Sigmoid colon (tissue), 7 donors: ENCODE results near the gene ZBTB4. TPM values are rescaled to one million over a fixed set of nuclear protein-coding genes. Genes with fewer than 3 reads are reported as not detected.

Experiments
- DNase-seq: peaks from one replicate; pipeline ENCODE4 v3.0.0-alpha.2; 2019
- H3K27ac ChIP-seq, 4 donors: fragments of 200-600 bp; sonication (generic); one replicate each; pipeline ENCODE4 v1.5.1; 2016 to 2019; ENCODE audit warnings: mild to moderate bottlenecking in 1 of 4
- H3K27me3 ChIP-seq, 3 donors: fragments of 200-600 bp; sonication (generic); one replicate each; pipeline ENCODE4 v1.5.1; 2019; ENCODE audit warnings: mild to moderate bottlenecking in 1 of 3
- H3K36me3 ChIP-seq, 4 donors: fragments of 200-600 bp; sonication (generic); one replicate each; pipeline ENCODE4 v1.5.1; 2016 to 2019
- H3K4me1 ChIP-seq, 4 donors: fragments of 200-600 bp; sonication (generic); one replicate each; pipeline ENCODE4 v1.5.1; 2017 to 2019
- H3K4me3 ChIP-seq, 4 donors: fragments of 200-600 bp; sonication (generic); one replicate each; pipeline ENCODE4 v1.5.1; 2017 to 2019; ENCODE audit warnings: mild to moderate bottlenecking in 2 of 4, moderate library complexity in 1 of 4
- H3K9me3 ChIP-seq, 4 donors: fragments of 200-600 bp in 3 of 4; sonication (generic) in 3 of 4; one replicate each; pipeline versions ENCODE4 v1.5.1 to v1.6.1; 2013 to 2019
- EP300 ChIP-seq, 4 donors: sonication (generic); formaldehyde crosslinking; IDR thresholded peaks; one replicate each; pipeline ENCODE4 v1.6.1; 2017; ENCODE audit warnings: antibody characterized with exemption in 4 of 4
- POLR2A ChIP-seq, 2 donors: fragments of 450-650 bp; IDR thresholded peaks; one replicate each; pipeline ENCODE4 v1.6.1; 2016; ENCODE audit warnings: antibody characterized with exemption in 2 of 2, mild to moderate bottlenecking in 2 of 2, moderate library complexity in 2 of 2
- POLR2AphosphoS5 ChIP-seq, 4 donors: sonication (generic); formaldehyde crosslinking; IDR thresholded peaks; one replicate each; pipeline ENCODE4 v1.6.1; 2017; ENCODE audit warnings: antibody characterized with exemption in 4 of 4
- WGBS, 2 donors: extraction: QIAGEN DNeasy Blood & Tissue Kit; methylation state at CpG; one replicate each; pipeline ENCODE4 v1.1.7; 2013; 5-methylcytosine and 5-hydroxymethylcytosine counted together
- intact Hi-C: fragments of 100-400 bp; cut with DNase I; formaldehyde crosslinking; loops from one replicate; pipeline ENCODE4 v1.15.1; 2023
- polyA plus RNA-seq, 3 donors: library from polyadenylated mRNA; stranded (reverse); fragments of 200-250 nt; gene quantifications; one replicate each; pipeline ENCODE4 v1.2.3, GENCODE V29; 2013
- total RNA-seq, 4 donors: library from RNA; depleted of rRNA; stranded (reverse); fragments of >200 nt; gene quantifications; one replicate each; pipeline ENCODE4 v1.1.0, GENCODE V29; 2016
- TF ChIP-seq, protein P1 (sequence below), 4 experiments: fragments of 450-650 bp in 3 of 4; fragments of 200-600 bp in 1 of 4; IDR thresholded peaks; one replicate each; pipeline ENCODE4 v1.5.1; 2016 to 2019; ENCODE audit warnings: antibody characterized with exemption in 4 of 4, mild to moderate bottlenecking in 3 of 4, moderate library complexity in 2 of 4
- donor health status: healthy with polysubstance abuse.
- donor health status: Bipolar disorder and iron deficiency.
- donor health status: healthy.

ZBTB4 gene
- total and polyA plus RNA-seq, 7 donors, result 5.5 to 56.5 (median 42.5) TPM

- H3K4me1 ChIP-seq, result peaks cover 0 to 11% (median 11%) of the 10 kb centered on the region in 4 donors
- no peaks in the 10 kb centered on the region for H3K36me3 ChIP-seq
- no peak overlapping the region for H3K4me3 ChIP-seq
- TF ChIP-seq POLR2AphosphoS5 (IDR thresholded peaks at IDR 0.05), result no peak
- no peak for DNase-seq
- peaks cover 7 to 27% (median 19%) of the 10 kb centered on the region in 3 donors for H3K27me3 ChIP-seq
- 89 to 96% methylated on average over 1 of the region's 1 CpG for WGBS, 2 donors
- no peak overlapping the region for H3K27ac ChIP-seq
- intact Hi-C loops, result no loop called here
- H3K9me3 ChIP-seq, result no peaks in the 10 kb centered on the region
These were observed 48.2 kb downstream of the ZBTB4 start for GRCh38 chr17:7431231-7431630.

GRCh38 chr17:7429722-7430121, 49.7 kb downstream of the ZBTB4 start:
- Histone ChIP-seq H3K4me3 (no peak overlapping the region), H3K27ac (no peak overlapping the region), H3K9me3 (no peaks in the 10 kb centered on the region), H3K27me3 (peaks cover 0 to 13% (median 3%) of the 10 kb centered on the region in 3 donors), H3K36me3 (no peaks in the 10 kb centered on the region), H3K4me1 (no peaks in the 10 kb centered on the region)
- intact Hi-C loops, result no loop called here
- TF ChIP-seq EP300 (IDR thresholded peaks at IDR 0.05) (no peak), POLR2A (IDR thresholded peaks at IDR 0.05) (no peak), POLR2AphosphoS5 (IDR thresholded peaks at IDR 0.05) (no peak)
- TF ChIP-seq, protein P1, sequence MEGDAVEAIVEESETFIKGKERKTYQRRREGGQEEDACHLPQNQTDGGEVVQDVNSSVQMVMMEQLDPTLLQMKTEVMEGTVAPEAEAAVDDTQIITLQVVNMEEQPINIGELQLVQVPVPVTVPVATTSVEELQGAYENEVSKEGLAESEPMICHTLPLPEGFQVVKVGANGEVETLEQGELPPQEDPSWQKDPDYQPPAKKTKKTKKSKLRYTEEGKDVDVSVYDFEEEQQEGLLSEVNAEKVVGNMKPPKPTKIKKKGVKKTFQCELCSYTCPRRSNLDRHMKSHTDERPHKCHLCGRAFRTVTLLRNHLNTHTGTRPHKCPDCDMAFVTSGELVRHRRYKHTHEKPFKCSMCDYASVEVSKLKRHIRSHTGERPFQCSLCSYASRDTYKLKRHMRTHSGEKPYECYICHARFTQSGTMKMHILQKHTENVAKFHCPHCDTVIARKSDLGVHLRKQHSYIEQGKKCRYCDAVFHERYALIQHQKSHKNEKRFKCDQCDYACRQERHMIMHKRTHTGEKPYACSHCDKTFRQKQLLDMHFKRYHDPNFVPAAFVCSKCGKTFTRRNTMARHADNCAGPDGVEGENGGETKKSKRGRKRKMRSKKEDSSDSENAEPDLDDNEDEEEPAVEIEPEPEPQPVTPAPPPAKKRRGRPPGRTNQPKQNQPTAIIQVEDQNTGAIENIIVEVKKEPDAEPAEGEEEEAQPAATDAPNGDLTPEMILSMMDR (IDR thresholded peaks at IDR 0.05), result no peak
- 94% methylated on average over 10 of the region's 10 CpGs for WGBS, 2 donors
- DNase-seq, result peak; percentile 62

DNA sequence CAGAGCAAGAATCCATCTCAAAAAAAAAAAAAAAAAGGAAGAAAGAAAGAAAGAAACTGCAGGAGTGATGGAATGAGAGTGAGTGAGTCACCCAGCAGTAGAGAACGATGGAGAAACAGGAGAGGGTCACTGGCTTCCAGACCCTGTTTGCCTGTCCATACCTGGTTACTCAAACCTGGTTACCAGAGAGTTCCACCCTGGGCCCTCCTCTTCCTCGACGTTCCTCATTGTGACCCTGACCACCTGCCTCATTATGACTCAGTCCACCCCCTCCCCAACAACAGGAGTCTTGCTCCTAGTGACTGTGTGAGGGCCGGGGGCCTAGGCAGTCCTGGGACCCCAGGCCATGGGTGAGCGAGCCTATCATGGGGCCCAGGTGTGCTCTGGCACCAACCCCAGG, 50.9 kb downstream of the ZBTB4 start, which contains the start of gene SPEM3:
TSS of gene SPEM3 (plus strand) at position 301 of the 400 bp plus-strand sequence. CDS start at position 347, 46 bp downstream.
- WGBS, 2 donors, result 49 to 74% methylated on average over 5 of the region's 5 CpGs
- no peaks in the 10 kb centered on the region for H3K9me3 ChIP-seq
- intact Hi-C loops, result no loop called here
- no peak for DNase-seq
- peaks cover 0 to 2% (median 0%) of the 10 kb centered on the region in 3 donors for H3K27me3 ChIP-seq
- H3K4me3 ChIP-seq, result no peak within 1 kb of the TSS
- H3K4me1 ChIP-seq, result no peaks in the 10 kb centered on the region
- TF ChIP-seq EP300 (IDR thresholded peaks at IDR 0.05) (no peak), POLR2A (IDR thresholded peaks at IDR 0.05) (no peak), POLR2AphosphoS5 (IDR thresholded peaks at IDR 0.05) (no peak)
- TF ChIP-seq, protein P1 (IDR thresholded peaks at IDR 0.05), result no peak
- no peaks in the 10 kb centered on the region for H3K36me3 ChIP-seq
- H3K27ac ChIP-seq, result no peak within 1 kb of the TSS

- WGBS, 2 donors, result 91 to 94% methylated on average over 7 of the region's 7 CpGs
- intact Hi-C loops, result no loop called here
- no peak for DNase-seq
- TF ChIP-seq, protein P1 (IDR thresholded peaks at IDR 0.05), result no peak
- TF ChIP-seq POLR2A (IDR thresholded peaks at IDR 0.05) (no peak), POLR2AphosphoS5 (IDR thresholded peaks at IDR 0.05) (no peak), EP300 (IDR thresholded peaks at IDR 0.05) (no peak)
- no peaks in the 10 kb centered on the region for H3K27me3 ChIP-seq
- H3K27ac ChIP-seq, result no peak overlapping the region
- no peaks in the 10 kb centered on the region for H3K36me3 ChIP-seq
- H3K4me3 ChIP-seq, result no peak overlapping the region
- H3K4me1 ChIP-seq, result no peaks in the 10 kb centered on the region
- H3K9me3 ChIP-seq, result no peaks in the 10 kb centered on the region
These were observed 51.9 kb downstream of the ZBTB4 start for GRCh38 chr17:7427549-7427948.

GRCh38 chr17:7426896-7427489, 52.4 kb downstream of the ZBTB4 start:
- WGBS, 2 donors, result 94% methylated on average over 29 of the region's 29 CpGs
- H3K27me3 ChIP-seq, result no peaks in the 10 kb centered on the region
- DNase-seq, result no peak
- no peak overlapping the region for H3K27ac ChIP-seq
- TF ChIP-seq POLR2A (IDR thresholded peaks at IDR 0.05) (no peak), EP300 (IDR thresholded peaks at IDR 0.05) (no peak), POLR2AphosphoS5 (IDR thresholded peaks at IDR 0.05) (no peak)
- TF ChIP-seq, protein P1 (IDR thresholded peaks at IDR 0.05), result no peak
- H3K4me1 ChIP-seq, result no peaks in the 10 kb centered on the region
- H3K9me3 ChIP-seq, result no peaks in the 10 kb centered on the region
- H3K36me3 ChIP-seq, result no peaks in the 10 kb centered on the region
- intact Hi-C loops, result no loop called here
- no peak overlapping the region for H3K4me3 ChIP-seq
